HG02798 (cell line): Measurements from ENCODE around the gene MAPK12.
"Not testable (repeated sequence)": the region's sequence is repeated elsewhere in the genome, so short reads cannot be mapped to it uniquely, and the experiment has no call there.

ENCODE experiments used
- ATAC-seq: cut with Tn5 transposase; IDR thresholded peaks from one replicate; pipeline ENCODE4 v1.9.1; 2021; ENCODE audit warnings: mild to moderate bottlenecking; ENCODE audit not compliant: unreplicated experiment, poor library complexity

Gene MAPK12

GRCh38 chr22:50283821-50284220 lies 22.3 kb upstream of the MAPK12 start:
- ATAC-seq = no peak

GRCh38 chr22:50282361-50283155 lies 21.1 kb upstream of the MAPK12 start:
- no peak for ATAC-seq

- ATAC-seq = no peak
Observed at GRCh38 chr22:50281957-50282356, 20.5 kb upstream of the MAPK12 start.

- no peak for ATAC-seq
Observed at GRCh38 chr22:50281384-50281760, 19.9 kb upstream of the MAPK12 start.

- no peak for ATAC-seq
Observed at GRCh38 chr22:50280708-50281383, 19.4 kb upstream of the MAPK12 start.

- ATAC-seq = no peak
Observed at GRCh38 chr22:50280022-50280707, 18.7 kb upstream of the MAPK12 start.

- ATAC-seq = no peak
Observed at GRCh38 chr22:50278956-50279619, 17.6 kb upstream of the MAPK12 start.

GRCh38 chr22:50278461-50278860 lies 17.0 kb upstream of the MAPK12 start:
- no peak for ATAC-seq

GRCh38 chr22:50277761-50278160 lies 16.3 kb upstream of the MAPK12 start:
- no peak for ATAC-seq

GRCh38 chr22:50276143-50276542 lies 14.7 kb upstream of the MAPK12 start:
- peak; percentile 79 for ATAC-seq

- no peak for ATAC-seq
Observed at GRCh38 chr22:50275181-50276055, 13.9 kb upstream of the MAPK12 start.

- ATAC-seq = no peak
Observed at GRCh38 chr22:50274771-50275170, 13.3 kb upstream of the MAPK12 start.

GRCh38 chr22:50274311-50274710 lies 12.8 kb upstream of the MAPK12 start:
- no peak for ATAC-seq

- not testable (repeated sequence) for ATAC-seq
Observed at GRCh38 chr22:50273781-50274180, 12.3 kb upstream of the MAPK12 start.

- not testable (repeated sequence) for ATAC-seq
Observed at GRCh38 chr22:50273352-50273751, 11.9 kb upstream of the MAPK12 start.

GRCh38 chr22:50272044-50272802 lies 10.7 kb upstream of the MAPK12 start:
- no peak for ATAC-seq

- ATAC-seq = no peak
Observed at GRCh38 chr22:50271519-50271970, 10.1 kb upstream of the MAPK12 start.

GRCh38 chr22:50270666-50271394 lies 9.3 kb upstream of the MAPK12 start:
- no peak for ATAC-seq
